Heart right ventricle (tissue), 16 donors: ENCODE results near the gene ZDHHC11. TPM values are rescaled to one million over a fixed set of nuclear protein-coding genes. Genes with fewer than 3 reads are reported as not detected.

Source experiments
- ATAC-seq, 8 donors: fragments of 200-7000 bp; cut with Tn5 transposase; one replicate each; pipeline ENCODE4 v1.9.1; 2020; ENCODE audit warnings: mild to moderate bottlenecking in 8 of 8, moderate library complexity in 8 of 8, moderate number of reproducible peaks in 1 of 8
- DNase-seq, 2 donors: peaks; one replicate each; pipeline ENCODE4 v3.0.0-alpha.2; 2020
- H3K27ac ChIP-seq, 10 donors: fragments of 200-600 bp; sonication (generic) in 2 of 10; one replicate each; pipeline versions ENCODE4 v1.5.0 to v1.8.0; 2020 to 2022; ENCODE audit warnings: mild to moderate bottlenecking in 3 of 10
- H3K27me3 ChIP-seq, 7 donors: fragments of 200-600 bp; one replicate each; pipeline ENCODE4 v1.8.0; 2021 to 2022; ENCODE audit warnings: mild to moderate bottlenecking in 2 of 7
- H3K36me3 ChIP-seq, 9 donors: fragments of 200-600 bp; sonication (generic) in 1 of 9; one replicate each; pipeline versions ENCODE4 v1.5.0 to v1.8.0; 2020 to 2022; ENCODE audit warnings: mild to moderate bottlenecking in 2 of 9
- H3K4me1 ChIP-seq, 9 donors: fragments of 200-600 bp; sonication (generic) in 1 of 9; one replicate each; pipeline versions ENCODE4 v1.5.0 to v1.8.0; 2020 to 2022; ENCODE audit warnings: mild to moderate bottlenecking in 4 of 9
- H3K4me3 ChIP-seq, 10 donors: fragments of 200-600 bp; sonication (generic) in 2 of 10; one replicate each; pipeline versions ENCODE4 v1.5.0 to v1.8.0; 2020 to 2022; ENCODE audit warnings: mild to moderate bottlenecking in 7 of 10, moderate library complexity in 2 of 10
- H3K9me3 ChIP-seq, 11 donors: fragments of 200-600 bp in 10 of 11; sonication (generic) in 2 of 11; one replicate each; pipeline versions ENCODE4 v1.5.0 to v1.8.0; 2013 to 2022; ENCODE audit warnings: mild to moderate bottlenecking in 2 of 11, control low read depth in 1 of 11, moderate library complexity in 1 of 11
- WGBS, 2 donors: extraction: QIAGEN DNeasy Blood & Tissue Kit; methylation state at CpG; one replicate each; pipeline ENCODE4 v1.1.7; 2013; ENCODE audit warnings: inconsistent platforms in 1 of 2; 5-methylcytosine and 5-hydroxymethylcytosine counted together
- intact Hi-C, 10 donors: fragments of 100-400 bp; cut with DNase I; formaldehyde crosslinking; loops; one replicate each; pipeline versions ENCODE4 v1.11.1 to v1.14.2; 2022
- polyA plus RNA-seq, 2 donors: library from polyadenylated mRNA; stranded (reverse); fragments of 200-250 nt; gene quantifications; one replicate each; pipeline ENCODE4 v1.2.3, GENCODE V29; 2013
- total RNA-seq, 10 donors: library from RNA; stranded (reverse); fragmentation: NEBNext Ultra II Directional in 3 of 10; extraction: Animal tissue kit (Norgen Biotek cat#: 25700) in 3 of 10; gene quantifications; one replicate each; pipeline versions ENCODE4 v1.2.1 to v1.2.4, GENCODE V29; 2021 to 2023
- TF ChIP-seq, protein P1 (sequence below), 9 donors: fragments of 200-600 bp; sonication (generic) in 2 of 9; IDR thresholded peaks; one replicate each; pipeline versions ENCODE4 v1.5.0 to v1.8.0; 2021 to 2022; ENCODE audit warnings: antibody characterized with exemption in 9 of 9, mild to moderate bottlenecking in 5 of 9, moderate library complexity in 1 of 9
- donor health status: Arrhythmogenic right ventricular cardiomyopathy.
- donor health status: ischemic (EF 13 %, LVEDD 7.1; RV severe dilation, severe dysfunction).
- donor health status: healthy with polysubstance abuse.
- donor health status: DM: no; HTN: yes; CAD: no.
- donor health status: DM: no; HTN: no; CAD: no.
- donor health status: ischemic (EF 25% LVEDD 6.9; RV normal size, moderate dysfunction).
- donor health status: ischemic (EF 25% LVEDD 5.7; RV mildly dilated, moderate dysfunction).
- donor health status: healthy.
- donor health status: DM: yes; HTN: yes; CAD: no.
- donor health status: Ischemic cardiomyopathy.
- donor health status: ischemic (EF 35%, LVEDD 5.7; RV mildly dilated, moderate dysfunction).
- donor health status: nonischemic (EF 11% LVEDD 7.7; RV severe dilation, severe dysfunction).
- donor health status: DM: yes; HTN: yes; CAD: no.
- donor health status: PGD.
- donor health status: ischemic (EF 29% LVEDD 5.4; RV normal size, mild dysfunction).
- donor health status: nonischemic (EF 23%, LVEDD 6.1; RV moderate dilation, normal function).

ZDHHC11 gene
- total and polyA plus RNA-seq, 12 donors = 7.8 to 54.7 (median 21.1) TPM

DNA sequence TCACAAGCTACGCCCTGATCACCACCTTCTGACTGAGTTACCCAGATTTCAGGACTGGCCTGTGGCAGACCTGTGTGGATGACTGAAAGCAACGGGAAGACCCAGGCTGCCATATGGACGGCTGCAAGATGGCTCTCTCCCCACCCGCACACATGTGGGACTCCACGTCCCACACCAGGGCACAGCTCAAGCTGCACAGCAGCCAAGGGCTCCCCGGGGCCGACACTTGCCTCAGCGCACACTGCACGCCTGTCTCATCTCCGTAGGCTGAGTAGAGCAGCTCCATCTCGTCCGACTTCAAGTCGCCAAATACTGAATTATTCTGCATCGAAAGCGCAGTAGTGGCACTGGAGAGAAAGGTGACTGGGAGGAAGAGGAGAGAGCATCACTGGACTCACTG is 27.3 kb upstream of the ZDHHC11 start:
- TF ChIP-seq, protein P1, sequence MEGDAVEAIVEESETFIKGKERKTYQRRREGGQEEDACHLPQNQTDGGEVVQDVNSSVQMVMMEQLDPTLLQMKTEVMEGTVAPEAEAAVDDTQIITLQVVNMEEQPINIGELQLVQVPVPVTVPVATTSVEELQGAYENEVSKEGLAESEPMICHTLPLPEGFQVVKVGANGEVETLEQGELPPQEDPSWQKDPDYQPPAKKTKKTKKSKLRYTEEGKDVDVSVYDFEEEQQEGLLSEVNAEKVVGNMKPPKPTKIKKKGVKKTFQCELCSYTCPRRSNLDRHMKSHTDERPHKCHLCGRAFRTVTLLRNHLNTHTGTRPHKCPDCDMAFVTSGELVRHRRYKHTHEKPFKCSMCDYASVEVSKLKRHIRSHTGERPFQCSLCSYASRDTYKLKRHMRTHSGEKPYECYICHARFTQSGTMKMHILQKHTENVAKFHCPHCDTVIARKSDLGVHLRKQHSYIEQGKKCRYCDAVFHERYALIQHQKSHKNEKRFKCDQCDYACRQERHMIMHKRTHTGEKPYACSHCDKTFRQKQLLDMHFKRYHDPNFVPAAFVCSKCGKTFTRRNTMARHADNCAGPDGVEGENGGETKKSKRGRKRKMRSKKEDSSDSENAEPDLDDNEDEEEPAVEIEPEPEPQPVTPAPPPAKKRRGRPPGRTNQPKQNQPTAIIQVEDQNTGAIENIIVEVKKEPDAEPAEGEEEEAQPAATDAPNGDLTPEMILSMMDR (IDR thresholded peaks at IDR 0.05) = no peak
- Histone ChIP-seq H3K4me3 (no peak overlapping the region), H3K27me3 (no peaks in the 10 kb centered on the region), H3K27ac (no peak overlapping the region), H3K4me1 (peaks cover 0 to 9% (median 0%) of the 10 kb centered on the region in 9 donors), H3K36me3 (peaks cover 0 to 81% (median 43%) of the 10 kb centered on the region in 9 donors), H3K9me3 (no peaks in the 10 kb centered on the region)
- 94 to 96% methylated on average over 15 of the region's 15 CpGs for WGBS, 2 donors
- ATAC-seq (peak in 2 of 8 donors; percentile 17 to 23), DNase-seq (no peak)
- intact Hi-C loops = no loop called here

DNA sequence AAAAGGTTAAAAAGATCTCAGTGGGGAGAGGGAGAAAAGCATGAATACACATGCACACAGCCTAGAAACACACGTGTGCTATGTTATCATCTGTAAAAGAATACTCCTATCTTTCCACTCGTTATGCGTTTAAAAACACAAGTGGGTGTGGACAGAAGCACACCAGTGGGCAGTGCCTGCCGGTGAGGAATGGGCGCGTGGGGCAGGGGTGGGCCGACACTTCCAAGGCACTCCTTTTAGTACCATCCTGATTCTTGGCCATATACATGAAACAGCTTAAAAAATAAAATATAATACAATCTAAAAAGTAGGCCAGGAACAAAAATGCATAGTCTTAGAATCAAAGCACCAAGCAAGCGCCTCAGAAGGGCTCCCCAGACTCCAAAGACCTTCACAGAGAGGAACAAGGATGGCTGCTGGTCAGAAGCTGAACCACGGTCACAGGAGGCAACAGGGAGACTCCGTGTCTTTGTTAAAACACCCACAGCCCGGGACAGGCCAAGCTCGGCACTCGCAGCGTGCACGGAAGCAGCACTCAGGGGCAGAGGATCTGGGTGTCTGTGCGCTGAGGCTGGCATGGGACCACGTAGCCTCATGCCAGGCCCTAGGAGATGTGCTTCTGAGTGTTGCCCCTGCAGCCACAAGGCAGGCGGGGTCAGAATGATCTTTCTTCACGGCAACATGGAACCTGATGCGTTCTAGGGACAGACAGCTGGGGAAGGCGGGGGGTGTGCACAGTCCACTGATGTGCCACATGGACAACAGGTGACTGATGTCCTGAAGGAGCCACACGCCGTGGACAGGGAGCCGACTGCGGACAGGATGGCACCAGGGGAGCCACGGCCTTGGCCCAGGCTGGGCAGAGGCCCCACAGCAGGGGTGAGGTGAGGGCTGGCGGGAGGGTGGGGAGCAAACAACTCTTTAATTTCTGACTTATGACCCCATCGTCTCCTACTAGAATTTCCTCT is 25.9 kb upstream of the ZDHHC11 start:
- Histone ChIP-seq H3K27me3 (no peaks in the 10 kb centered on the region), H3K4me1 (peaks cover 0 to 18% (median 0%) of the 10 kb centered on the region in 9 donors), H3K36me3 (peaks cover 0 to 81% (median 42%) of the 10 kb centered on the region in 9 donors), H3K4me3 (no peak overlapping the region), H3K9me3 (no peaks in the 10 kb centered on the region), H3K27ac (no peak overlapping the region)
- ATAC-seq (no peak), DNase-seq (no peak)
- 91 to 93% methylated on average over 28 of the region's 28 CpGs for WGBS, 2 donors
- TF ChIP-seq, protein P1 (IDR thresholded peaks at IDR 0.05) = no peak
- intact Hi-C loops = loop anchor here in 1 of 10 donors (2.0 kb wide), 1 partner anchor 76 kb away; no protein-coding TSS in a partner anchor

DNA sequence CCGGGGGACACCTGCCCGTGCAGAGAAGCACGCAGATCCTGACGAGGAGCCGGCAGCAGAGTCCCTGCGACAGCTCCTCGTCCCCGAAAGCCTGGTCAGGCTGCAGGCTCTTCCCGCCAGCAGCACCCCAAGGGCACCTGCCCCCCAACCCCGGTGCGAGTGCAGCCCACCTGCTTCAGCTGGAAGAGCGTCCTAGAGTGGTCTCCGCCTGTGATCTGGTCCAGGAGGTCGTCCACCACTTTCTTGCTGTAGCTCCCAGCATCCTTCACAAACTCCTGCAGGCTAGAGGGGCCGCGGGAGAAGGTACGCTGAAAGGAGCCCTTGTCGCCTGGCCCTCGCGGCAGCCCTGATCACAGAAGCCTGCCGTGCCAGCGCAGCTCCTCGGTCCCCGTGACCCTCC is 25.1 kb upstream of the ZDHHC11 start:
- Histone ChIP-seq H3K27ac (no peak overlapping the region), H3K27me3 (no peaks in the 10 kb centered on the region), H3K4me1 (peaks cover 0 to 18% (median 0%) of the 10 kb centered on the region in 9 donors), H3K36me3 (peaks cover 0 to 81% (median 39%) of the 10 kb centered on the region in 9 donors), H3K4me3 (no peak overlapping the region), H3K9me3 (no peaks in the 10 kb centered on the region)
- ATAC-seq (no peak), DNase-seq (no peak)
- 95% methylated on average over 24 of the region's 24 CpGs for WGBS, 2 donors
- TF ChIP-seq, protein P1 (IDR thresholded peaks at IDR 0.05) = no peak
- intact Hi-C loops = loop anchor here in 1 of 10 donors (2.0 kb wide), 1 partner anchor 77 kb away; no protein-coding TSS in a partner anchor

DNA sequence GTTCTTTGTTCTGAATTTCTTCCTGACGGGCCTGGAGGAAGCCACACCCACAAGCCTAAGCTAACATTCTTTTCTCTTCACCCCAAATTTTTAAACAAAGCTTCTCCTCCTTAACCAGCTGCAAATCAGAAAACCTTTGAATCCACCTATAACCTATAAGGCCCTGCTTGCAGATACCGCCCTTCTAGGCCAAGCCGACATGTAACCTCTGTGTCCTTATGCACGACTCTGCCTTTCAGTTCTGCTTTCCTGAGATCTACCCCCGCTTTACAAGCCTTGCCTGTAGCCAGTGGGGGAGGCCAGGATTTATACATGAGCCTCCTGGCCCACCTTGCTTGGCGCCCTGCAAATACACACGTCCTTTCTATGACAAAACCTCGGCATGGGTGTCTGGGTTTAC is 22.5 kb upstream of the ZDHHC11 start:
- Histone ChIP-seq H3K36me3 (peaks cover 10 to 100% (median 58%) of the 10 kb centered on the region in 9 donors), H3K4me3 (no peak overlapping the region), H3K4me1 (peaks cover 0 to 18% (median 0%) of the 10 kb centered on the region in 9 donors), H3K27ac (peak overlapping the region in 1 of 10 donors; percentile 8), H3K27me3 (no peaks in the 10 kb centered on the region), H3K9me3 (no peaks in the 10 kb centered on the region)
- TF ChIP-seq, protein P1 (IDR thresholded peaks at IDR 0.05) = no peak
- intact Hi-C loops = no loop called here
- ATAC-seq = peak in 1 of 8 donors; percentile 7
- 75 to 79% methylated on average over 8 of the region's 8 CpGs for WGBS, 2 donors
- no peak for DNase-seq
